CD4-positive, alpha-beta T cell treated with Interleukin-15 for 4 hours (primary cell): ENCODE results near the gene GALNS.
"Not testable (repeated sequence)": the region's sequence is repeated elsewhere in the genome, so short reads cannot be mapped to it uniquely, and the experiment has no call there.

ENCODE experiments used
- DNase-seq: peaks from one replicate; pipeline ENCODE4 v3.0.0-alpha.2; 2020; ENCODE audit warnings: low spot score

The GALNS gene

GRCh38 chr16:88804552-88805339 is 52.0 kb downstream of the GALNS start:
- no peak for DNase-seq

DNA sequence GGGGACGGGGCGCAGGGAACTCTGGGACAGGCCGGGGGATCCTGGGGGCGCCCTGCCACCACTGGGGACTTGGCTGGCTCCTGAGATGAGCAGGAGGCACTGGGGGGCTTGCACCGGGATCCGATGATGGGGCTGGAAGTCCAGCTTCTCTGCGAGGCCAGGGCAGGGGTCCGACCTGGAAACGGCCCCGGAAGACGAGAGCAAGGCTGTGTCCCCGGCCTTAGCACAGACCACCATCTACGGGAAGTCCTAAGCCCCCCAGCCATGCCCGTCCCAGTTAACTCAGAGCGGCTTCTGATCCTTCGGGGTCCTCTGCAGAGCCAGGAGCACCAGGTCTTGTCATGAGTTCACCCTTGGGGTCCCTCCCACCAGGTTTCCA is 52.6 kb downstream of the GALNS start:
- no peak for DNase-seq

DNA sequence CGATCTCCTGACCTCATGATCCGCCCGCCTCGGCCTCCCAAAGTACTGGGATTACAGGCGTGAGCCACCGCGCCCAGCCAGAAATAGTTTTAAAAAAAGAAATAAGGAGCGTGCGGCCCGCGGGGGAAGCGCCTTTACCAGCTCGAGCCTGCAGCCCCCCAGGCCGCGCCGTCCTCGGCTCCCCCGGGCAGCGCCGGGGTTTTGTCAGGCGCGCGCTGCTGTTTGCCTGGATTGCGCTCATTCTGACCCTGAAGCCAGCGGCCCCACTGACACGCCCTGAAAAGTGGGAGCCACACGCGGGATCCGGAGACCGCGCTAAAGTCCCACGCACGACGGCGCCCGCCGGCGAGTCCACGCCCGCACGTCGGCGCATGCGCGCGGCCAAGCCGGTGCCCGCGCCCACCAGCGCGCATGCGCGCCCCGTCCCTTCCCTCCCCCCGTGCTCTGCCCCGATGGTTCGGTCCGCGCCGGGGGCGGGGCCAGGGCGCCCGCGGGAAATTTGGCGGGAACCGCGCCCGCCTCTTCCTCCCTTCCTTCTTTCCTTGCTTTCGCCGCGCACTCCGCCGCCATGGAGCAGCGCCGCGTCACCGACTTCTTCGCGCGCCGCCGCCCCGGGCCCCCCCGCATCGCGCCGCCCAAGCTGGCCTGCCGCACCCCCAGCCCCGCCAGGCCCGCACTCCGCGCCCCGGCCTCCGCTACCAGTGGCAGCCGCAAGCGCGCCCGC is 53.3 kb downstream of the GALNS start, which contains the start of gene CDT1:
TSS of gene CDT1 (plus strand) at position 526 of the 724 bp plus-strand sequence. CDS start at position 569, 43 bp downstream.
- peak; percentile 82 for DNase-seq

- no peak for DNase-seq
Measured at GRCh38 chr16:88800277-88800592, 56.5 kb downstream of the GALNS start.

- no peak for DNase-seq
Measured at GRCh38 chr16:88799569-88800276, 57.0 kb downstream of the GALNS start.

- no peak for DNase-seq
Measured at GRCh38 chr16:88798772-88799455, 57.8 kb downstream of the GALNS start.

DNA sequence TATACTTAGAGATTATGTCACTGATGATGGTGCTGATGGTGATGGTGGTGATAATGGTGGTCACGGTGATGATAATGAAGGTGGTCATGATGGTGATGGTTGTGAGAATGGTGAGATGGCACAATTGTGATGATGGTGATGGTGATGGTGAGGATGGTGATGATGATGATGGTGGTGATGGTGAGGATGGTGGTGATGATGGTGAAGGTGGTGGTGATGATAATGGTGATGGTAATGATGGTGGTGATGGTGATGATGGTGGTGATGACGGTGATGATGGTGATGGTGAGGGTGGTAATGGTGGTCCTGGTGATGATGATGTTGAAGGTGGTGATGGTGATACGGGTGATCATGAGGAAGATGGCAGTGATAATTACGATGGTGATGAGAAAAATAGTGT is 58.7 kb downstream of the GALNS start:
- DNase-seq: no peak

DNA sequence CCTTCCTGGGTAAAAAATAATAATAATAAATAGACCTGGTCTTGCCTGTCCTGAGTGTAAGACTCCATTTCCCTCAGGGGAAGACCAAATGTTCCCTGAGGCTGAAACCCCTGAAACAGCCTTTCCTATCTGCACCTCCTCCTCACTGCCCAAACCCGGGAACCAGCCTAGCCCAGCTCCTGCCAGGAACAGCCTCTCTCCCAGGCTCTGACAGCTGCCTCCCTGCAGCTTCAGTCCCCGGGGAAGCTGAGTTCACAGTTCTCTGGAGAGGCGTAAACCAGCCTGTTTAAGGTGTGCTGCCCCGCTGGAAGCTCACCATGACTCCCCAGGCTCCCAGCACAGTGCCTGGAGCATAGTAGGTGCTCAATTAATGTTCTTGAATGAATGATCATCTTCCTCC is 60.5 kb downstream of the GALNS start:
- DNase-seq: no peak

DNA sequence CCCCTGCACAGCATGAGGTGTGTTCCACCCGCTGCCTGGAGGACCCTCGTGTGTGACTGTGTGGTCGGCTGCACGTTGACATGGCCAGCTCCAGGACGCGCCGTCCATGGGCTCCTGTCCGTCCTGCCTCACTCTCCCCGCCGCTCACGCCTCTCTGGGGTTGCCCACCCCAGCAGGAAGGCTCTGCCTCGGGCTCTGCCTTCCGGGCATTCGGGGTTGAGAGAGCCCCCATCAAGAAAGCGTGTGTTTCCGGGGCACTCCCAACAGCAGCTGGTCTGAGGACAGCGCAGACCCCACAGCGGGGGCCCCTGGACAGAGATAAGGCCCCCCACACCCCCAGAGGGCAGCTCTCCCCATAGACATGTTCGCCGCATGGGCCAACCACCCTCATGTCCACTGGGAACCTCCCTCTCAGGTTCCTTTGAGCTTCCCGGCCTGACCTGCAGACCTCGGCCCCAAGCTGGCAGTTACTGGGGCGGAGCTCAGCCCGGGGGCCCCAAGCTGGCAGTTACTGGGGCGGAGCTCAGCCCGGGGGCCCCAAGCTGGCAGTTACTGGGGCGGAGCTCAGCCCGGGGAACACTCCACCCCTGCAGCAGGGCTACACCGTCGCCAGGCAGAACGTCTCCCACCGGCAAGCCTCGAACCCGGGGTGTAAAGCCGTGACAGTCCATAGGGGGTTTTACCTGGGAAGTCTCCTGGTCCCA is 63.3 kb downstream of the GALNS start:
- no peak for DNase-seq

- no peak for DNase-seq
Measured at GRCh38 chr16:88792668-88793250, 64.0 kb downstream of the GALNS start.

DNA sequence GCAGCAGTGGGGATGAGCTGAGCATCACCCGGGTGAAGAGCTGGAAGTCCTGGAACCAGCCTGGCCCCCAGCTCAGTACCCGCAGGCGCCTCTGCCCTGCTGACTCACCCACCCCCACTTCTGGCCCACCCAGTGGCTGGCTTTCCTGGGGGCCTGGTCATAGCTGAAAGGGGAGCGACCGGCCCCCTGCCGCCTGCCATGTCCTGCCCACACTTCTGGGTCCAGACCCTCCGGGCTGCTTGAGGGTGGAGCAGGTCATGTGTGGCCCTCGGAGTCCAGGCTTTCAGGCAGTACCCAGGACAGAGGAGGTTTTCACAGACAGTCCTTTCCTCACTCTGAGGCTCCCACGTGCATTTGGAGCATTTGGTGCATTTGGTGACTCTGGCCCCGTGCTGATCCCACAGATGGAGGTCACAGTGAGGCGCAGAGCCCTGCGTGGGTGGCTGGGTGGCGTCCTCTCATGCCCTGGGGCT is 64.6 kb downstream of the GALNS start:
- DNase-seq: no peak

DNA sequence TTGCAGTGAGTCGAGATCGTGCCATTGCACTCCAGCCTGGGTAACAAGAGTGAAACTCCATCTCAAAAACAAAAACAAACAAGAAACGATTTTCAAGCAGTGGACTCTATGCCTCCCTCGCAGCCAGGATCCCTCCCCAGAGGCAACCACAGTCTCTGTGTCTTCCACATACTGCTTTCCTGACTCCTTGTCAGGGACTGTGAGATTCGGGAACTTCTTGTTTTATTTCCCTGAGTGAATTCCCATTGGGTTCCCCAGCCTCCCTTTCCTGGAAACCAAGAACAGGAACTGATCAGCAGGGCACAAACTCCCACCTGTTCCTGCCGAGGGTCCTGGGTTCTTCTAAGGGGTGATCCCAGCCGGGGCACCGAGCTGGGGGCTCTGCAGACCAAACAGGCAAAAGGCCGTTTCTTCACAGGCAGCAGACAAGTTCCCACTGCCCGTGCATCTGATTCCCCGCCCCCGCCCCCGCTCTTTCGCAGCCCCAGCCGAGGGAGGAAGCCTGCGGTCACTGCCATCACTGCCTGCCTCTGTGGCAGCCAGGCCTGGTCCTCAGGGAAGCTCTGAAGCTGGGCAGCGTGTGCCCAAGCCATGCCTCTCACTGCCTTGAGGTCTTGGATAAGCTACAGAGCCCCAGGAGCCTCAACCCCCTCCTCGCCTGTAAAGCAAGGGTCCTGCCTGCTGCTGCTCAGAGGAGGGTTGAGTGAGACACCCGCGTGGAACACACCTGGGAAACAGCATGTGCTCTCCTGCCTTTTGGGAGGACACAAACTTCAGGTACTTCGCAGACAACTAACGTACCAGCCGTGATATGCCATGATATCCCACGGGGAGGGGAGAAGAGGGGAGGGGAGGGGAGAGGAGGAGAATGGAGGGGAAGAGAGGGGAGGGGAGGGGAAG is 66.2 kb downstream of the GALNS start:
- DNase-seq: peak; percentile 47

- no peak for DNase-seq
Measured at GRCh38 chr16:88789594-88789993, 67.2 kb downstream of the GALNS start.

GRCh38 chr16:88788749-88789148 is 68.0 kb downstream of the GALNS start:
- DNase-seq: not testable (repeated sequence)

DNA sequence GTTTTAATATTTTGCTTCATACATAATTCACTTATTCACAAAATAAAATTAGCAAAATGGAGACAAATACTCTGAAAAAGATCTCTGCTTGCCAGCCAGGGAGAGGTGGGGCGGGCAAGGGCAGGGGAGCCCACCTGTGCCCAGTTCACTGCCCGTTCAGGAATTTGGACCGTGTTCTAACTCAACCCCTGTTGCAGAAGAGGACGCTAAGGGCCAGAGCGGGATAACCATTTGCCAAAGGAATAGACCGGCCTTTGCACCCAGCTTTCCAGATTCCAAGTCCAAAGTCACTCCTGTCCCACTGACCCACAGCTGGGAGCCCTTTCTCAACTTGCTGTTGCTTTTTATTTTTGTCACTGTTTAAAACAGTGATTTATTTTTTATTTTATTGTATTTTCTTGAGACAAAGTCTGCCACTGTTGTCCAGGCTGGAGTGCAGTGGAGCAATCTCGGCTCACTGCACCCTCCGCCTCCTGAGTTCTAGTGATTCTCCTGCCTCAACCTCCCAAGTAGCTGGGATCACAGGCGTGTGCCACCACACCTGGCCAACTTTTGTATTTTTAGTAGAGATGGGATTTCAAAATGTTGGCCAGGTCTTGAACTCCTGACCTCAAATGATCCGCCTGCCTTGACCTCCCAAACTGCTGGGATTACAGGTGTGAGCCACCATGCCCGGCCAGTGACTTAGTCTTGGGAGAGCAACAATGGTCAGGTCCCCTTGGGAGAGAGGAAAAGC is 69.0 kb downstream of the GALNS start:
- no peak for DNase-seq

DNA sequence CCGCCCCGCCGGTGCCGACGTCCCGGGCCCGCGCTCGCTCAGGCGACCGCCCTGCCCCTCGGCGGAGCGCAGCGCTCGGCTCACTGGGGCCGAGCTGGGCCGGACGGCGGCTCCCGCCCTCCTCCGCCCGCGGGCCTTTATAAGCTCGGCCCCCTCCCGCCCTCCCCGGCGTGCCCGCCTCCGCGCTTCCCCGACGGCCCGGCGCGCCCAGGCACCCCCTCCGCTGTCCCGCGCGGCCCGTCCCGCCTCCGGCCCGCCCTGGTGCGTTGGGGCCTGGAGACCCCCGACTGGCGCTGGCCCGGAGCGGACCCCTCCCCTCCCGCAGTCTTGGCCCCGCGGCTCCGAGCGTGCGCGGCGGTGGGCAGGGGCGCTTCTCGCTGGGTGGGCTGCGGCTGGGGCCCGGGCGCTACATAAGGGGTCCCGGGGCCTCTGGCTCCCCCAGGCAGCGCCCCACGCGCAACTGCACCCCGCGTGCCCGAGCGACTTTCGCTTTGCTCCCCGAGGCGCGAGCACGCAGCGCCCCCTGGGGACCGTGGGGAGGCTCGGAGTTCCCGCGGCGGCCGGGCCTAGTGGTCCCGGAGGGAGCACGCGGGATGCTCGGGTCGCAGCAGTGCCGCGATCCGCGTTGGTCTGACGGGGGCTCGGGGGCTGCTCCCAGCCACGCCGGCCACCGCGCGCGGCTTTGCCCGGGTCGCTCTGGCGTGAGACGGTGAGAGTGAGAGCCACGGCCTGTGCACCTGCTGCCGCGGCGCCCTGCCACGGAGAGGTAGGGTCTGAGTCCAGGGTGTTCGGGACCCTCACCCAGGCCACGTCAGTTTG is 71.4 kb downstream of the GALNS start, which contains the start of gene PIEZO1:
TSS of gene PIEZO1 (minus strand) at position 115 of the 819 bp plus-strand sequence. CDS start 256 bp downstream, outside the sequence.
- DNase-seq: peak; percentile 89

DNA sequence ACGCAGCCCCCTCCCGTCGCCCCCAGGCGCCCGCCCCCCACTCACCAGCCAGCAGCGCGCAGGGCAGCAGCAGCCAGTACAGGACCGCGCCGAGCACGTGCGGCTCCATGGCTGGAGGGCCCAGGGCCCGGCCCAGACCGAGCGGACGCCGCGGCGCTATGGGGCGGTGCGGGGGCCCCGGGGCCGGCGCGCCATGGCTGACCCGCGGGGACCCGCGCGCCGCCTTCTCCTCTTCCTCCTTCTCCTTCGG is 72.0 kb downstream of the GALNS start:
- no peak for DNase-seq

GRCh38 chr16:88784074-88784855 is 72.5 kb downstream of the GALNS start:
- DNase-seq: peak; percentile 43
